Endometrial microvascular endothelial cells (primary cell): ENCODE results near the gene KRT15. TPM values are rescaled to one million over a fixed set of nuclear protein-coding genes. Genes with fewer than 3 reads are reported as not detected.

Experiments used
- in situ Hi-C: cut with HindIII; loops from 2 replicates; pipeline ENCODE4 v1.10.0; 2017; ENCODE audit warnings: low sequenced_read_pairs, low pct_unique_long_range_greater_than_20kb; ENCODE audit errors: inconsistent ontology term
- total RNA-seq: library from RNA; depleted of rRNA; stranded (reverse); fragments of >200 nt; gene quantifications from one replicate; pipeline ENCODE4 v1.2.3, GENCODE V29; 2015; ENCODE audit errors: inconsistent ontology term

Gene KRT15
- total RNA-seq, 1 donor from 2014 or later, result 14.1 TPM

DNA sequence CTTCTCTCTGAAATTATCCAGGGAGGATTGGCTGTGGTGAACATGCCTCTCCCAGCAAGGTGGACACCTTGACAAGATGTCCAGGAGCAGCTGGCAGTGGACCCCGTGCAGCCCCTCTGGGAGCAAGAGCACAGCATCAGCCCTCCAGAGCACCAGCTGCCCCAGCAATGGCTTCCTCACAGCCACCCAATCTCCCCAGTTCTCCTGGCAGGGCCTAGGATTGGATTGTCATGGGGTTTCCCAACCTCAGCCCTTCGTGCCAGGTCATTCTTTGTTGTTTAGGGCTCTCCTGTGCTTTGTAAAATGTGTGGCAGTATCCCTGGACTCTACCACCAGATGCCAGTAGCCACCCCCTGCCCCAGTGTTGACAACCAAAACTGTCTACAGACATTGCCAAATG is 27.2 kb downstream of the KRT15 start:
- in situ Hi-C loops, result no loop called here

DNA sequence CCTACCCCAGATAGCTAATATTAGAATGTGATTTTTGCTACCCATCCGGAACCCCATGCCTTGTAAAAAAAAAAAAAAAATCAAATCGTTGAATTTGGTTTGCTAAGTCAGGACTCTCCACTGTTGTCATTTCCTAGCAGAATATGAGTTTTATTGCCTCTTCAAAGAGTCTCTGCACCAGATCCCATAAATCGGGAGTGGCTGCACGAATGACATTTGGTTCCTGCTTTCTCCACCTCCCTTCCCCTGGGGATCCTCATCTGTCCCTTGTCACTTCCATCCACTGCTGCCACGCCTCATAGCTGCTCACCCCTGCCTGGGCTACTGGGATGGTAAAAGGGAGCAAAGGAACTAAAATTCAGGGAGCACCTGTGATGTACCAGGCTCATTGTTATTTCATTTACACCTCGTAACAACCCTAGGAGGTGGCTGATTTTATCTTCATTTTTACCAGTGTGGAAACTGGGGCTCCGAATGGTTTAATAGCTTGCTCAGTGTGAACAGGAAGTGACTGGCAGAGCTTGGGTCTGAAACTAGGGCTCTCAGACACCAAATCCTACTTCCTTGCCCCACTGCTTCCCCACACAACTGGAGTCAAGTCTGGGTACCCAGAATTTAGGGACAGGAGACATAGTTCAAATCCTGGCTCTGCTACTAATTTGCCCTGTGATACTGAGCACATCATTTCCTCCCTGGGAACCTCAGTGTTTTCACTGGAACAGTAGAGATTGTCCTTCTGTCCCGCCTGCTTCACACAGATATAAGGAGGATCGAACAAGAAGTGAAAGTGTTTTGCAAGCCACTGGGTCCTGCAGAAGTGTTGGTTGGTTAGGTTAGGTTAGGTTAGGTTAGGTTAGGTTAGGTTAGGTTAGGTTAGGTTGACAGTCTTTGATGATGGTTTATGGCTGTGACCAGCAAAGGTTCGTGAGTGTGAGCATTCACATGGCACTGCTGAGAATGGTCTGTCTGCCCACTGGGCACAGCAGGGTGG is 28.4 kb downstream of the KRT15 start:
- in situ Hi-C loops, result no loop called here

DNA sequence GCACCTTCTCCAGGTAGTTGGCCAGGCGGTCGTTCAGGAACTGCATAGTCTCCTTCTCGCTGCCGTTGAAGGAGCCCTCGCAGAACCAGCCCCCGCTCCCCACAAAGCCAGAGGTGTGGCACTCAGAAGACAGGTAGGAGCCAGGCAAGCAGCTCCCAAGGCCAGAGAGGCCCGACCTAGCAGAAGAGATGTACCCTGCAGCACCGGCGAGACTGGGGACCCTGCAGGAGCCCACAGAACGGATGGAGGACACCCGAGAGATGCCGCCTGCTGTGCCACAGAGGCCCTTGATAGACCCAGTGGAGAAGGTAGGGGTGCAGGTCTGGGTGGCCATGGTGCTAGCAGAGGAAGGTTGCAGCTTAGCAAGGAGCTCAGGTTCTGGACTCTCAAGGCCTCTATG is 29.2 kb downstream of the KRT15 start, which contains the start of gene KRT36:
KRT36 (minus strand) TSS at position 380 of the 400 bp plus-strand sequence; CDS start at position 334, 46 bp downstream.
- in situ Hi-C loops, result no loop called here

DNA sequence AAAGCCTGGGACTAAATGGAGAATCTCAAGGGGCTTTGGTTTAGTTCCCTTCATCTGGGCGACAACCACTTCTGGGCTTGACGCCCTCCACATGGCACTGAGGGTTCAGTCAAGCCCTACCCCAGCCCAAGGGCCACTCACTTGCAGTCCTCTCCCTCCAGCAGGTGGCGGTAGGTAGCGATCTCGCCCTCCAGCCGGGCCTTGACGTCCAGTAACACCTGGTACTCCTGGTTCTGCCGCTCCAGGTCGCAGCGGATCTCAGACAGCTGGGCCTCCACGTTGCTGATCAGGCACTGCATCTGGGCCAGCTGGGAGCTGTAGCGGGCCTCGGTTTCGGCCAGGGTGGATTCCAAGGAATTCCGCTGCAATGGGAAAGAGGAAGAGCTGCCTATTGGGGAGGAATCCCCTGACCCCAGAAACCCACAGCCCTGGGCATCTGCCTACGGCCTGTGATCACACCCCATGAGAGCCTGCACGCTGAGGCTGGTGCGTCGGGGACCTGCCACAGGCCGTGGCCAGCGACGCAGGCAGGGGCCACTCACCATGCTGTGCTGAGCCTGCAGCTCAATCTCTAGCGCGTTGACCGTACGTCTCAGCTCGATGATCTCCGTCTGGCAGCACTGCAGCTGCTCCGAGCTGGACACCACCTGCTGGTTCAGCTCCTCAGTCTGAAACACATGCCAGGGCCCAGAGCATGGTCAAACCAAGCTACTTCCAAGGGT is 31.7 kb downstream of the KRT15 start:
- in situ Hi-C loops, result no loop called here

DNA sequence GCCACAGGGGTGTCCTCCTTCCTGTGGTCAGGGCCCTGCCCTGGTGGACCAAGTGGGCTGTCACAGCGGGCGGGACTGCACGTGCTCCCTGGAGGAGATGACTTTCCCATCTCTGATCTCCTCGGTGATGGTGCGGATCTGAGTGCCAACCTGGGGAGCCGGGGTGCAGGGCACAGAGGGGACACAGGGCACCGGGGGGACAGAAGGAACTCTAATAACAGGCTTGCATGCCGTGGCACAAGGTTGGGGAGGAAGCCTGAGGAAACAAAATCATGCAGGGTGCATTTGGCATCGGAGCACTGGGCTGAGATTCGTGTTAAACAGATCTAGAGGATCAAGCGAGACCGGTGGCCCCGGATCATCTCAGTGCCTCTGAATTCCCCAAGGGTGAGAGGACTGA is 32.4 kb downstream of the KRT15 start:
- in situ Hi-C loops, result no loop called here

DNA sequence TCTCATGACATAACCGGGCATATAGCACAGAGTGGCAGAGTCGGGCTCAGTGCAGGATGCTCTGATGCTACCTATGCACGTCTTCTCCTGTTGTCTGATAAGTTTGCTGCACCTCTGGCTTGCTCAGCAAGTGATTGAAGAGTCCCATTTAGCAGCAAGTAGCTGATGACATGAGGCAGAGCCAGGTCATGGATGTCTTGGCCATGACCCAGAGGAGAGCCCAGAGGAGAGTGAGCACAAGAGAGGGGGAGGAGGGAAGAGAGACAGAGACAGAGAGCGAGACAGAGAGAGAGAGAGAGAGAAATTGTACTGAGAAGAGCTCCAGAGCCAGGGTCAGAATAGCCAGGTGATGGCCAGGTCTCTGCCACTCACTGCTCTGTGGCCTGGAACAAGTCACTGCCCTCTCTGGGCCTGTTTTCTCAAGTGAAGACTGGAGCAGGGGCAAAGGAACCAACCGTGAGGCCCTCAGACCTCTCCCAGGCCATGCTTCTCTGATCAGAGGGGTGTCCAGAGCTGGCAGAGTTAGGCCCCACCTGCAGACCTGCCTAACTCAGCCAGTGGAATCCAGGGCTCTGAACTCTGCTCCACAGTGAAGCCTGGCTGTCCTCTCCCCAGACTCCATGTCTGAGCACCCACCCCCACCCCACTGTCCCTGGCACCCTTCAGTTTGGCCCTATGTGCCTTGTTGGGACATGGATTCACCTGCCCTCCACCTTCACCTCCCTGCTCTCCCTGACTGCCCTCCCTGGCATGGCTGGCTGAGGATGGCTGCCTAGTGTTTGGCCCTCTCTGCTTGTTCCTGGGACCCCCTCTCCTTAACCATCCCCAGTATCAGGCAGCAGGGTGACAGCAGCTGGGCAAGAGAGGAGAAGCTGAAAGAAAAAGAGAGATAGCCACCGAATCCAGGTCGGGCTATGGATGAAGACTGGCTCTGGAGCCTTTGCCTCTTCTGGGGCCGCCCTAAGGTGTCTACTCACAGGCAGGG is 33.5 kb downstream of the KRT15 start:
- in situ Hi-C loops, result no loop called here

DNA sequence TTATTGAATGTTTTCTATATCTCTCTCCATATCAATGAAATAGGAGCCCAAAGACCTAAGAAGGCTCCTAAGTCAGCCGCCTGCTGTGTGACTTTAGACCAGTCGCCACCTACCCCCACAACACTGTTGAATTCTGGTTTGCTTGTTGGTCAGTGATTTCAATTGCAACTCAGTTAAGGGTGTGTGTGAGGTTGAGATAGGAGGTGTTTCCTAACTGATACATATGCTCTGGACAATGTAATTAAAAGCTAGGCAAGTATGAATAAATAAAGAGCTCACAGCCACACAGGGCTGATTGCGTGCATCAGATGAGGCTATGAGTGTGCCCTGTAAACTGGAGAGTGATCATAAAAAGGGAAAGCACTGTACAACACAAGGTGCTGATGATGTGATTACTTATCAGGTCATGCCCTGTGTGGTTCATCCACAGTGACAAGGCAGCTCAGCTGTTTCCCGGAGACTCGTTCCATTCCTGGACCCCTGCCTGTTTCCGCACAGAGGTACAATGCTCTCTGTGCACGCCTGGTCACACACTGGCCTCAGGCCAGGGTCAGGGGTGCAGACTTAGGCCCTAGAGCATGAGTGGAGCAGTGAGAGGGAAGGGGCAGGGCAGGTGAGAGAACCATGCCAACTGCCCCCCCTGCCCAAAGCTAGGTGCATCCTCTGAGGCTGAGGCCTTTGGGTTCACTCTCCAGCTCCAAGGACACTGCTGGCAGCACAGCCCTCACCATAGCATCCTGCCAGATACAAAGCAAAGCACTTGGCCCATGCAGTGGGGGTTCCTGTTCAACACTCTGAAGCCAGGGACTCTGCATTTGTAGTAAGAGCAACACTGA is 34.5 kb downstream of the KRT15 start:
- in situ Hi-C loops, result no loop called here

DNA sequence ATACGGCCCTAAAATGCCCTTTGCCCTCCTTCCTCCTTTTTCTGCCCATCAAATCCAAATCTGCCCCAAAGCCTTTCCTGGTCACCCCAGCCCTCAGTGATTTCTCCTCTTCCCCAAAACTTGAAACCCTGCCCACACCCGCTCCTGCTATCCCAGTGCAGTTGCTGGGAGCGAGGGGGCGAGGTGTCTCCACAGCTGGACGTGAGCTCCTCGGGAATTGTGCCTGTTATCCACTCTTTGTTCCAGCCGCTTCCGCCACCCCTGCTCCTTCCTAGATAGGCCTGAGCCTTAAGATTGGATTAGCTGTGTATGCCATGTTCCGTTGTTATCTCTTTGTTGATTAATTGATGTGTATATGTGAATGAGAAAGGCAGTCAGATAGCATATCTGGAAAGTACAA is 35.2 kb downstream of the KRT15 start:
- in situ Hi-C loops, result no loop called here

DNA sequence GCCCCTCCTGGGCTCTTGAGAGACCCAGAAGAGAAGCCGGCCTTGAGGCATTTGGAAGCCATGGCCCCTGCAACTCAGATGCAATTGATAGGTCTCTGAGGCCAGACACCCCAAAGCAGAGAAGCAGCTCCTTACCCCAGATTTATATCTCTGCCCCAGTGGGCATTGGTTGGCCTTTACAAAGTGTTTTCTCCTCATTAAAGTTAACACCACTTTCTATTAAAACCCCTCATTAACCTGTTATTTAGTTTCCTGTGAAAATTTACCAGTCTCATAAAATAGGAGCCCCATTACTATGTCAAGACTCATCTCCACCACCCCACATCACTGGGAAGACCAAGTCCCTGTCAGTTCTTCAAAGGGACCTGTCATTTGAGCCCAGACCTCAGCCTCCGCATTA is 37.7 kb downstream of the KRT15 start, which contains the start of gene KRT35:
KRT35 (minus strand) TSS at position 116 of the 400 bp plus-strand sequence; CDS start at position 62, 54 bp downstream.
- in situ Hi-C loops, result no loop called here

DNA sequence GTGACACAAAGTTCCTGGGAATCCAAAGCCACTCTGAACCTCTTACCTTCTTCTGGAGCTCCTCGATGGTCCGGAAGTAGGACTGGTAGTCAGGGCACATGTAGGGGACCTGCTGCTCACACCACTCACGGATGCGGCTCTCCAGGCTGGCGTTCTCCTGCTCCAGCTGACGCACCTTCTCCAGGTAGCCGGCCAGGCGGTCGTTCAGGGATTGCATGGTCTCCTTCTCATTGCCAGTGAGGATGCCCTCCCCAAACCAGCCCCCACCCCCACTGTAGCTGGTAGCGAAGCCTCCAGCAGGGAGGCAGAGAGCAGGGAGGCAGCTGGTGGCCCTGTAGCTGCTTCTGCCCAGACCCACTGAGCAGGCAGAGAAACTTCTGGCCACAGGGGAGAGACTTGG is 38.1 kb downstream of the KRT15 start:
- in situ Hi-C loops, result no loop called here

DNA sequence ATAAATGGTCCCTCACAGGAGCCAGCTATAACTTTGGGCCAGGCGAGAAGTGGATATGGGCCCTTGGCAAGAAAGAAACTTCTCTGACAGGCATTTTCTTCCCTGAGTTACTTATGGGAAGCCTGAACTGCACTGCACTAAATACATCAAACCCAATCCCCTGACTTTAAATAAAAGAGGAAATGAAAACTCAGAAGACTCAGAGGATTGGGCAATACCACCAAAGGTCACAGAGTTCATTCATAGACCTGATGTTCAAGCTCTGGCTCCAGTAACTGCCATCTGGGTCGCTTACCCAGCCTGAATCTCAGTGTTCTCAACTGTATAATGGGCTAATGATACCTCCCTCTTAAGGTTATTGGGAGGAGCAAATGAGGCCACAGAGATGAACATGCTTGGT is 38.6 kb downstream of the KRT15 start:
- in situ Hi-C loops, result no loop called here

DNA sequence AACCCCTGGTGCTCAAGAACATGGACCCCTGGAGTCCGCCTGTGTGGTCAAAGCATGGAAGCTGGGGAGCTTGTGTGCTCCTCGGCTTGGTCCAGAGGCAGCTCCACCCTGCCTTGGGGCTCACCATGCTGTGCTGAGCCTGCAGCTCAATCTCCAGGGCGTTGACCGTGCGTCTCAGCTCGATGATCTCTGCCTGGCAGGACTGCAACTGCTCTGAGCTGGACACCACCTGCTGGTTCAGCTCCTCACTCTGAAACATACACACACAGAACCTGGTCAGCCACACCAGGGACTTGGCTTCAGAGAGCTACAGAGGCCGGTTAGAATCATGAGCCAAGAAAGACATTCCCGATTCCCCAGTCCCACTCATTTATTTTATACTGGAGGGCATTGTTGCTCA is 40.5 kb downstream of the KRT15 start:
- in situ Hi-C loops, result no loop called here

DNA sequence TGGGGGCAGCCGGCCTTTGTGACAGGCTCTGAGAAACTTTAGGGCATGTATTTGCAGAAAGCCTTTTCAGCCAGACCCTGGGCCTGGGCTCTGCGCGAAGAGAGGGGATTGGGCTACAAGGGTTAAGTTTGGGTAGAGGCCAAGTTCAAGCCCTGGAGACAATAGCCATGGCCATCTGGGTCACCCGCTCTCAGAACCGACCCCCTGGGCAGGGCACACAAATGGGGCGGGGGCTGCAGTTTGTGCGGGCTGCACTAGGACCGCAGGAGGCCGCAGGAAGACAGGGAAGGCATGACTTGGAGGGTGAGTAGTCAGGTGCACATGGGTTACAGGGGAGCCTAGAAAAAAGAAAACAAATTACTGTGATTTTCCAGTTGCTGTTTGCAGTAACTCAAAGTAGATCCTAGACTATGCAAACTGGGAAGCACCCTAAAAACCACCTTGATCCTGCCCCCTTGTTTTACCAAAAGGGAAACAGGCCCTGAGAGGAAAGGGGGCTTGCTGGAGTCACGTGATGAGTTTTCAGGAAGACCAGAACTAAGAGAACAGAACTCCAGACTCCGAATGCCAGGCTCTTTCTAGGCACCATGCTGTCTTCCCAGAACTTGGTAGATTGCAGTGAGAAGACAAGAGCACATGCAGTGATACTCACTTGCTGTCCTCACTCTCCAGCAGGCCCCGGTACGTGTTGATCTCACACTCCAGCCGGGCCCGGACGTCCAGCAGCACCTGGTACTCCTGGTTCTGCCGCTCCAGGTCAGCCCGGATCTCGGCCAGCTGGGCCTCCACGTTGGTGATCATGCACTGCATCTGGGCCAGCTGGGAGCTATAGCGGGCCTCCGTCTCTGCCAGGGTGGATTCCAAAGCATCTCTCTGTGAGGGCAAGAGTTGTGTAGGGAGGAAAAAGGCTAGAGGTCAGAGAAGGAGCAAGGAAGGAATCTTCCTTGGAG is 41.5 kb downstream of the KRT15 start:
- in situ Hi-C loops, result no loop called here

DNA sequence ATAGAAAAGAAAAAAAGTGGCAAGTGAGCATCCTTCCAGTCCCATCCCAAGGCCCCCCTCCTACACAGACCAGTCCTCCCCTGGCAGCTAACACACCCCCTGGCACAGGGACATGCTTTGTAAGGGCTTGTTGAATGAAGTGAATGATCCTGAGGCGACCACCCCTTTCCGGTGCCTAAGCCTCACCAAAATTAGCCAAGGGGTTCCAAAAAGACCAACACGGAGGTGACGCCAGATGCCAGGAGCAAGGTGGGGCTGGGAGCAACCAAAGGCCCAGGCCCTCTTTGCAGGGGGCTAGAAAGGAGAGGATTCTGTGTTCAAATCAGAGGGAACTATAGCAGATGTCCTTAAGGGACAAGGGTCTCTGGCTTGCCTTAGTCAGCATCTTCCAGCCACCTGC is 43.3 kb downstream of the KRT15 start:
- in situ Hi-C loops, result no loop called here

DNA sequence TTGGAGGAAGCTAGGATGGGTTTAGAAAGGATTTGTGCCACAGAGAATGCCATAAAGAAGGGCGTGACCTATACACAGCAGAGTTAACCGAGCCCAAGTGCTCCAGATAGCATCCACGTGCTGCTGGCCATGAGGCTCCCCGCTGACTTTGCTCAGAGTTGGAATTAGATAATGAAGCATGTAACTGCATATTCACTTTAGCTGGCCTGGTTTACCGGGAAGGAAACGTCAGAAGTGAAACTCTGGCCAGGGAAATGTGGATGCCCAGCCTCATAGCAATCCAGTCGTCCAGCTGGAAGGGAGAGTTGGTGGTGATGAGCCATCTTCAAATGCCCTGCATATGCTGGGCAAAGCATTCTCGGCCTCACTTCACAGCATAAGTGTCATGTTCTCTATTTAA is 43.8 kb downstream of the KRT15 start:
- in situ Hi-C loops, result no loop called here

DNA sequence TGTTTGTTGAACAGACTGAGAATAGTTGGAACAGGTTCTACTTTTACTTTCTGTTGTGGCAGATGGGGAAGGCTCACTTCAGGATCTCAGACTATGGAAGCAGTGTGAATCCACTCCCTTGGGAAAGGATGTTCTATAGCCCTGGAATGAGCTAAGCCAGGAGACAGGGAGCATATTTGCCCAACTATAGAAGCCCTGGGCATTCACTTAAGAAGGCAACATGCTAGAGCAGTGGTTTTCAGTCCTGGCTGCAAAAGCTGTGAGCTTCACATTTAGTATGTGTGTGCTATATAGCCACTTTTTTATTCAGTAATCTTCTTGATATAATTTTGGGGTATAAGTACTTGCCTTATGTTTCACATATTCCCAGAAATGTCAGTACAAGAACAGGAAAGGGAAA is 50.3 kb downstream of the KRT15 start:
- in situ Hi-C loops, result no loop called here

DNA sequence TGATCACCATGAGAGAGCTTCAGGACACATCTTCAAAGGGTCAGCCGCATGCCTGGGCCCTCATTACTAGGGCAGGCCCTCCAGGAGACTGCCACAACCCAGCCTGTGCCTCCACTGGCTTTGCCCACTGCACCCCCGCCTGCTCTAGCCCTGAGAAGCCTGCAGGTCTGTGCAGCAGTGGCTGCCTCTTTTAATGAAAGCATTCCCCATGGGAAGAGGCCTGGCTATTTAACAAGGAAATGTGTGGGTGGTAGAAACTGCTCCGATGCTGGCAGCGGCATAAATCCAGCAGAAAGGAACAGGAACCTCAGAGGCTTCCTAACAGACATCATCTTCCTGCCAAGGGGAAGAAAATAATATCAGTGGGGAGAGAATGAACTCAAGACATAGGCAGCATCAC is 51.1 kb downstream of the KRT15 start:
- in situ Hi-C loops, result no loop called here
